Measurements from ENCODE around the gene RAB3GAP1. TPM values are rescaled to one million over a fixed set of nuclear protein-coding genes. Genes with fewer than 3 reads are reported as not detected.

The RAB3GAP1 gene
- total and polyA plus RNA-seq, 2 of the 4 experiments (the other 2 are of a cell fraction), result 21.2 to 65.8 TPM

DNA sequence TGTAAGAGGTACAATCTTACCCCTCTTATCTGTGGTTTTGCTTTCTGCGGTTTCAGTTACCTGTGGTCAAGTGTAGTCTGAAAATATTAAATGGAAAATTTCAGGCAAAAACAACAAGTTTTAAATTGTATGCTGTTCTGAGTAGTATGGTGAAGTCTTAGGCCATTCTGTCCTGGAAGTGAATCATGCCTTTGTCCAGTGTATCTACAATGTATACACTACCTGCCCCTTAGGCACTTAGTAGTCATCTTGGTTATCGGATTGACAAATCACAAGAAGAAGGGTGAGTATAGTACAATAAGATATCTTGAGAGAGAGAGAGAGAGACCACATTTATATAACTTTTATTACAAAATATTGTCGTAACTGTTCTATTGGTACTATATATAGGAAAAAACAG, 43.5 kb downstream of the RAB3GAP1 start:
- no peak overlapping the region for H3K23ac ChIP-seq (ENCODE audit: low read depth, low read length)
- H3K9me1 ChIP-seq (ENCODE audit: insufficient read depth, low read length), result no peaks in the 10 kb centered on the region; the same call in 1 of the 2 replicates
- POLR2A ChIA-PET (ENCODE audit: unreplicated experiment), result no interaction called here
- no peak overlapping the region for H3K4me3 ChIP-seq (ENCODE audit: insufficient read depth, low read depth, low read length)
- H2AK9ac ChIP-seq (replicated peaks; ENCODE audit: low read depth, low read length, poor library complexity), result no peak overlapping the region
- H3K56ac ChIP-seq (ENCODE audit: extremely low read depth, insufficient read depth, low read length), result no peak overlapping the region
- H3K18ac ChIP-seq (ENCODE audit: low read depth, low read length), result no peak overlapping the region
- ATAC-seq (ENCODE audit: low read depth) (no peak), DNase-seq (peak; percentile 35)
- in situ Hi-C loops (cut with MboI; ENCODE audit: low sequenced_read_pairs), result no loop called here
- H2AK5ac ChIP-seq (ENCODE audit: low read depth, low read length), result no peak overlapping the region
- no TSS peak for BruUV-seq (replicated peaks)
- intact Hi-C loops (cut with micrococcal nuclease), result loop anchor here (5.0 kb wide), 1 partner anchor 43 kb away; the partner anchor contains the start of gene RAB3GAP1
- no peak overlapping the region for H2BK15ac ChIP-seq (ENCODE audit: low read depth, low read length)
- dilution Hi-C loops (cut with HindIII; ENCODE audit: low sequenced_read_pairs, unreplicated experiment), result no loop called here
- H3K9me3 ChIP-seq (ENCODE audit: control insufficient read depth, insufficient read depth, low read length), result no peaks in the 10 kb centered on the region
- TF ChIP-seq CHD1 (IDR thresholded peaks at IDR 0.05; ENCODE audit: low read depth, low read length) (no peak), SMC3 (IDR thresholded peaks at IDR 0.05; ENCODE audit: low read depth, low read length) (no peak), RFX5 (IDR thresholded peaks at IDR 0.05; ENCODE audit: low read depth, low read length) (no peak), RAD21 (IDR thresholded peaks at IDR 0.05; ENCODE audit: low read length) (no peak), MXI1 (IDR thresholded peaks at IDR 0.05; ENCODE audit: borderline replicate concordance, low read depth, low read length) (no peak), BHLHE40 (IDR thresholded peaks at IDR 0.05; ENCODE audit: low read depth, low read length) (no peak), RCOR1 (IDR thresholded peaks at IDR 0.05; ENCODE audit: insufficient replicate concordance, low read length) (no peak), CEBPB (IDR thresholded peaks at IDR 0.05; ENCODE audit: low read depth, low read length) (no peak), POLR2A (IDR thresholded peaks at IDR 0.05; ENCODE audit: low read depth, low read length) (no peak), MAFK (IDR thresholded peaks at IDR 0.05; ENCODE audit: low read depth, low read length) (no peak), FOS (IDR thresholded peaks at IDR 0.05; ENCODE audit: low read depth, low read length) (no peak), NFE2L2 (IDR thresholded peaks at IDR 0.05; ENCODE audit: low read depth, low read length) (no peak), MAZ (IDR thresholded peaks at IDR 0.05; ENCODE audit: borderline replicate concordance, low read depth, low read length) (no peak)
- TF ChIP-seq, protein P1, sequence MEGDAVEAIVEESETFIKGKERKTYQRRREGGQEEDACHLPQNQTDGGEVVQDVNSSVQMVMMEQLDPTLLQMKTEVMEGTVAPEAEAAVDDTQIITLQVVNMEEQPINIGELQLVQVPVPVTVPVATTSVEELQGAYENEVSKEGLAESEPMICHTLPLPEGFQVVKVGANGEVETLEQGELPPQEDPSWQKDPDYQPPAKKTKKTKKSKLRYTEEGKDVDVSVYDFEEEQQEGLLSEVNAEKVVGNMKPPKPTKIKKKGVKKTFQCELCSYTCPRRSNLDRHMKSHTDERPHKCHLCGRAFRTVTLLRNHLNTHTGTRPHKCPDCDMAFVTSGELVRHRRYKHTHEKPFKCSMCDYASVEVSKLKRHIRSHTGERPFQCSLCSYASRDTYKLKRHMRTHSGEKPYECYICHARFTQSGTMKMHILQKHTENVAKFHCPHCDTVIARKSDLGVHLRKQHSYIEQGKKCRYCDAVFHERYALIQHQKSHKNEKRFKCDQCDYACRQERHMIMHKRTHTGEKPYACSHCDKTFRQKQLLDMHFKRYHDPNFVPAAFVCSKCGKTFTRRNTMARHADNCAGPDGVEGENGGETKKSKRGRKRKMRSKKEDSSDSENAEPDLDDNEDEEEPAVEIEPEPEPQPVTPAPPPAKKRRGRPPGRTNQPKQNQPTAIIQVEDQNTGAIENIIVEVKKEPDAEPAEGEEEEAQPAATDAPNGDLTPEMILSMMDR (conservative IDR thresholded peaks at IDR 0.05; ENCODE audit: low read depth, low read length), result no peak
- TF ChIP-seq, protein P2, sequence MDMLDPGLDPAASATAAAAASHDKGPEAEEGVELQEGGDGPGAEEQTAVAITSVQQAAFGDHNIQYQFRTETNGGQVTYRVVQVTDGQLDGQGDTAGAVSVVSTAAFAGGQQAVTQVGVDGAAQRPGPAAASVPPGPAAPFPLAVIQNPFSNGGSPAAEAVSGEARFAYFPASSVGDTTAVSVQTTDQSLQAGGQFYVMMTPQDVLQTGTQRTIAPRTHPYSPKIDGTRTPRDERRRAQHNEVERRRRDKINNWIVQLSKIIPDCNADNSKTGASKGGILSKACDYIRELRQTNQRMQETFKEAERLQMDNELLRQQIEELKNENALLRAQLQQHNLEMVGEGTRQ (IDR thresholded peaks at IDR 0.05; ENCODE audit: low read depth, low read length), result no peak
- TF ChIP-seq, protein P3, sequence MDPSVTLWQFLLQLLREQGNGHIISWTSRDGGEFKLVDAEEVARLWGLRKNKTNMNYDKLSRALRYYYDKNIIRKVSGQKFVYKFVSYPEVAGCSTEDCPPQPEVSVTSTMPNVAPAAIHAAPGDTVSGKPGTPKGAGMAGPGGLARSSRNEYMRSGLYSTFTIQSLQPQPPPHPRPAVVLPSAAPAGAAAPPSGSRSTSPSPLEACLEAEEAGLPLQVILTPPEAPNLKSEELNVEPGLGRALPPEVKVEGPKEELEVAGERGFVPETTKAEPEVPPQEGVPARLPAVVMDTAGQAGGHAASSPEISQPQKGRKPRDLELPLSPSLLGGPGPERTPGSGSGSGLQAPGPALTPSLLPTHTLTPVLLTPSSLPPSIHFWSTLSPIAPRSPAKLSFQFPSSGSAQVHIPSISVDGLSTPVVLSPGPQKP (IDR thresholded peaks at IDR 0.05; ENCODE audit: borderline replicate concordance, low read depth, low read length), result no peak
- peaks cover 5% of the 10 kb centered on the region; the same call in 1 of the 2 replicates for H3K36me3 ChIP-seq (ENCODE audit: control insufficient read depth, insufficient read depth, low read length)
- no peak overlapping the region for H2BK20ac ChIP-seq (ENCODE audit: low read depth, low read length)
- WGBS, 2 experiments (ENCODE audit: extremely low coverage in 2 of 2, insufficient read length in 1 of 2), result no CpG with 5 or more reads among the region's 3 CpGs
- H3K9ac ChIP-seq (ENCODE audit: low read depth, low read length), result no peak overlapping the region
- no peak overlapping the region for H4K91ac ChIP-seq (ENCODE audit: insufficient read depth, low read depth, low read length)
- peaks cover 8% of the 10 kb centered on the region for H3K4me1 ChIP-seq (ENCODE audit: control insufficient read depth, insufficient read depth, low read length)
- H3K27ac ChIP-seq (ENCODE audit: insufficient read depth, low read length), result no peak overlapping the region
- no peak overlapping the region for H3K14ac ChIP-seq (replicated peaks; ENCODE audit: low read depth, low read length)
- H4K20me1 ChIP-seq (ENCODE audit: insufficient read depth, low read length), result no peaks in the 10 kb centered on the region; the same call in 1 of the 2 replicates
- no peak overlapping the region for H3K4ac ChIP-seq (ENCODE audit: low read depth, low read length)
- no peak overlapping the region for H2AFZ ChIP-seq (replicated peaks; ENCODE audit: low read length, poor library complexity)
- CTCF ChIA-PET, result no interaction called here
- H3K79me1 ChIP-seq (ENCODE audit: low read depth in 1 of 2, low read length in 2 of 2), result peaks cover 16 to 32% of the 10 kb centered on the region in 2 experiments; a peak in 3 of 4 replicates
- H4K8ac ChIP-seq (ENCODE audit: low read depth in 2 of 2, low read length in 2 of 2), result no peak overlapping the region
- H3K27me3 ChIP-seq (ENCODE audit: control insufficient read depth, insufficient read depth, low read length), result no peaks in the 10 kb centered on the region
- no peak overlapping the region for H3K4me2 ChIP-seq (ENCODE audit: low read depth, low read length)
- no peak overlapping the region for H4K5ac ChIP-seq (ENCODE audit: low read depth, low read length)
- H2BK120ac ChIP-seq (ENCODE audit: low read depth, low read length), result no peak overlapping the region
- no peak overlapping the region for H2BK5ac ChIP-seq (ENCODE audit: low read depth, low read length, poor library complexity, severe bottlenecking)
